Heart left ventricle (tissue), 16 donors: Measurements from ENCODE around the gene MAP9. TPM values are rescaled to one million over a fixed set of nuclear protein-coding genes. Genes with fewer than 3 reads are reported as not detected.

Experiments
- ATAC-seq, 4 donors: fragments of 200-7000 bp; cut with Tn5 transposase; one replicate each; pipeline ENCODE4 v1.9.1; 2020 to 2022; ENCODE audit warnings: moderate library complexity in 4 of 4, mild to moderate bottlenecking in 3 of 4, moderate number of reproducible peaks in 1 of 4
- DNase-seq, 5 donors: peaks; one replicate each; pipeline ENCODE4 v3.0.0-alpha.2; 2020
- H3K27ac ChIP-seq, 12 donors: fragments of 200-600 bp; sonication (generic) in 4 of 12; one replicate each; pipeline versions ENCODE4 v1.5.0 to v1.8.0; 2016 to 2022; ENCODE audit warnings: mild to moderate bottlenecking in 2 of 12
- H3K27me3 ChIP-seq, 9 donors: fragments of 200-600 bp; sonication (generic) in 2 of 9; one replicate each; pipeline versions ENCODE4 v1.5.1 to v1.8.0; 2016 to 2022; ENCODE audit warnings: mild to moderate bottlenecking in 3 of 9
- H3K36me3 ChIP-seq, 9 donors: fragments of 200-600 bp; sonication (generic) in 2 of 9; one replicate each; pipeline versions ENCODE4 v1.5.0 to v1.8.0; 2018 to 2022; ENCODE audit warnings: mild to moderate bottlenecking in 2 of 9
- H3K4me1 ChIP-seq, 12 donors: fragments of 200-600 bp; sonication (generic) in 4 of 12; one replicate each; pipeline versions ENCODE4 v1.5.0 to v1.8.0; 2016 to 2022; ENCODE audit warnings: mild to moderate bottlenecking in 3 of 12
- H3K4me3 ChIP-seq, 12 donors: fragments of 200-600 bp; sonication (generic) in 4 of 12; one replicate each; pipeline versions ENCODE4 v1.5.0 to v1.8.0; 2017 to 2022; ENCODE audit warnings: mild to moderate bottlenecking in 9 of 12, moderate library complexity in 4 of 12
- H3K9me3 ChIP-seq, 12 donors: fragments of 200-600 bp; sonication (generic) in 4 of 12; one replicate each; pipeline versions ENCODE4 v1.5.0 to v1.8.0; 2016 to 2022; ENCODE audit warnings: mild to moderate bottlenecking in 1 of 12
- POLR2A ChIP-seq, 2 donors: fragments of 450-650 bp; IDR thresholded peaks; one replicate each; pipeline ENCODE4 v1.6.1; 2017; ENCODE audit warnings: antibody characterized with exemption in 2 of 2, mild to moderate bottlenecking in 2 of 2, moderate library complexity in 2 of 2
- WGBS, 4 donors: extraction: QIAGEN DNeasy Blood & Tissue Kit in 2 of 4; methylation state at CpG; one replicate each; pipeline versions ENCODE4 v1.1.5 to v1.1.7; 2013 to 2018; 5-methylcytosine and 5-hydroxymethylcytosine counted together
- intact Hi-C, 10 donors: fragments of 100-400 bp; cut with DNase I; formaldehyde crosslinking; loops; one replicate each; pipeline versions ENCODE4 v1.11.1 to v1.14.2; 2022
- polyA plus RNA-seq, 2 donors: library from polyadenylated mRNA; stranded (reverse); fragments of 200-250 nt; gene quantifications; one replicate each; pipeline ENCODE4 v1.2.3, GENCODE V29; 2013
- total RNA-seq, 9 donors: library from RNA; depleted of rRNA in 2 of 9; stranded (reverse); fragments of >200 nt in 2 of 9; fragmentation: NEBNext Ultra II Directional in 3 of 9; extraction: Animal tissue kit (Norgen Biotek cat#: 25700) in 3 of 9; gene quantifications; one replicate each; pipeline versions ENCODE4 v1.1.0 to v1.2.4, GENCODE V29; 2016 to 2023
- TF ChIP-seq, protein P1 (sequence below), 12 donors: fragments of 200-600 bp; sonication (generic) in 4 of 12; IDR thresholded peaks; one replicate each; pipeline versions ENCODE4 v1.5.0 to v1.8.0; 2018 to 2022; ENCODE audit warnings: antibody characterized with exemption in 12 of 12, mild to moderate bottlenecking in 5 of 12
- donor health status: ischemic (EF 13 %, LVEDD 7.1; RV severe dilation, severe dysfunction).
- donor health status: healthy with polysubstance abuse.
- donor health status: DM: no; HTN: yes; CAD: no.
- donor health status: DM: no; HTN: no; CAD: no.
- donor health status: ischemic (EF 25% LVEDD 6.9; RV normal size, moderate dysfunction).
- donor health status: ischemic (EF 25% LVEDD 5.7; RV mildly dilated, moderate dysfunction).
- donor health status: healthy.
- donor health status: DM: yes; HTN: yes; CAD: no.
- donor health status: ischemic (EF 35%, LVEDD 5.7; RV mildly dilated, moderate dysfunction).
- donor health status: nonischemic (EF 11% LVEDD 7.7; RV severe dilation, severe dysfunction).
- donor health status: DM: yes; HTN: yes; CAD: no.
- donor health status: PGD.
- donor health status: ischemic (EF 29% LVEDD 5.4; RV normal size, mild dysfunction).
- donor health status: nonischemic (EF 23%, LVEDD 6.1; RV moderate dilation, normal function).

Gene MAP9
- total and polyA plus RNA-seq, 11 donors: 3.4 to 12.0 (median 7.4) TPM

DNA sequence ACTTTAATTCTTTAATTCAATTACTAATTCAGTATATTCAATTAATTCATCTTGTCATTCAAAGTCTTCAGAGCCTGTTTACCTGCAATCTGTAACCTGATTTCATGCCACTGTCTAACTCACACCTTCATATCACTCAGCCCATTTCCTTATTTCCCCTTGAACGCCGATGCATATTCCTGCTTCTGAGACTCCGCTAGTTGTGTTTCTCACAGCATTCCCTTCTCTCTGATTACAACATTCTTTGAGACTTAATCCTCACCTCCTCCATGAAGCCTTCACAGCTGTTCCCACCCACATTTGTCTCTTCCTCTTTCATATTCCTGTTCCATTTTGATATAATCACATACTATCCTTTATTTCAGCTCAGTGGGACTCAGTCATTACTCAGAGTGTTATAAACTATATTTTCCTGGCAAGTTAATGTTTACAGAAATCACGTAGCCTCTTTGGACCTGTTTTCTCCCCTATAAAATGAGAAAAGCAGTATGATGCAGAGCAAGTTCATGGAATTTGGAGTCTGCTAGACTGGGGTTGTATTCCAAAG is 69.0 kb downstream of the MAP9 start:
- DNase-seq: no peak
- TF ChIP-seq, protein P1, sequence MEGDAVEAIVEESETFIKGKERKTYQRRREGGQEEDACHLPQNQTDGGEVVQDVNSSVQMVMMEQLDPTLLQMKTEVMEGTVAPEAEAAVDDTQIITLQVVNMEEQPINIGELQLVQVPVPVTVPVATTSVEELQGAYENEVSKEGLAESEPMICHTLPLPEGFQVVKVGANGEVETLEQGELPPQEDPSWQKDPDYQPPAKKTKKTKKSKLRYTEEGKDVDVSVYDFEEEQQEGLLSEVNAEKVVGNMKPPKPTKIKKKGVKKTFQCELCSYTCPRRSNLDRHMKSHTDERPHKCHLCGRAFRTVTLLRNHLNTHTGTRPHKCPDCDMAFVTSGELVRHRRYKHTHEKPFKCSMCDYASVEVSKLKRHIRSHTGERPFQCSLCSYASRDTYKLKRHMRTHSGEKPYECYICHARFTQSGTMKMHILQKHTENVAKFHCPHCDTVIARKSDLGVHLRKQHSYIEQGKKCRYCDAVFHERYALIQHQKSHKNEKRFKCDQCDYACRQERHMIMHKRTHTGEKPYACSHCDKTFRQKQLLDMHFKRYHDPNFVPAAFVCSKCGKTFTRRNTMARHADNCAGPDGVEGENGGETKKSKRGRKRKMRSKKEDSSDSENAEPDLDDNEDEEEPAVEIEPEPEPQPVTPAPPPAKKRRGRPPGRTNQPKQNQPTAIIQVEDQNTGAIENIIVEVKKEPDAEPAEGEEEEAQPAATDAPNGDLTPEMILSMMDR (IDR thresholded peaks at IDR 0.05): no peak
- no peak for TF ChIP-seq POLR2A (IDR thresholded peaks at IDR 0.05)
- H3K4me1 ChIP-seq: no peaks in the 10 kb centered on the region
- 68 to 77% (median 72%) methylated on average over 4 of the region's 4 CpGs for WGBS, 4 donors
- no peaks in the 10 kb centered on the region for H3K36me3 ChIP-seq
- intact Hi-C loops: no loop called here
- no peaks in the 10 kb centered on the region for H3K9me3 ChIP-seq
- H3K27me3 ChIP-seq: no peaks in the 10 kb centered on the region
- no peak for ATAC-seq
- no peak overlapping the region for H3K4me3 ChIP-seq
- H3K27ac ChIP-seq: no peak overlapping the region

DNA sequence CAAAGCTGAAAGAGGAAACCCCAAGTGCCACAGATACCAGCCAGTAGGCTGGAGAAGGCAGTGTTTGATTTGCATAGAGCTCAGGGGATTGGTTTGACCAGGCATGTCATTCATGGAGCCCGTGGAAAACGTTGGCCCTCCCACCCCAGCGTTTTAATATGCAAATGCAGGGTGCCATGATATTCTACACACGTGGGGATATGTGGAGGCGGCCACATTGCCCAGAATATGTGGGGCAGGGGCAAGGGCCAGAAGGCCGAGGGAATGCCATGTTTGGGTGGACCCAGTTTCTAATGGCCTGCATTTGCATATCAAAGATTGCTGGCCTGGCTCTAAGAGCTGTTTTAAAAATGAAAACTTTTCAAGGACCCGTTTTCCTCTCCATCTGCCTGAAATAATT is 71.1 kb downstream of the MAP9 start:
- ATAC-seq (no peak), DNase-seq (no peak)
- Histone ChIP-seq H3K9me3 (no peaks in the 10 kb centered on the region), H3K36me3 (no peaks in the 10 kb centered on the region), H3K27me3 (no peaks in the 10 kb centered on the region), H3K4me3 (no peak overlapping the region), H3K27ac (no peak overlapping the region), H3K4me1 (no peaks in the 10 kb centered on the region)
- intact Hi-C loops: no loop called here
- TF ChIP-seq, protein P1 (IDR thresholded peaks at IDR 0.05): no peak
- TF ChIP-seq POLR2A (IDR thresholded peaks at IDR 0.05): no peak
- 65 to 77% (median 69%) methylated on average over 7 of the region's 7 CpGs for WGBS, 4 donors

DNA sequence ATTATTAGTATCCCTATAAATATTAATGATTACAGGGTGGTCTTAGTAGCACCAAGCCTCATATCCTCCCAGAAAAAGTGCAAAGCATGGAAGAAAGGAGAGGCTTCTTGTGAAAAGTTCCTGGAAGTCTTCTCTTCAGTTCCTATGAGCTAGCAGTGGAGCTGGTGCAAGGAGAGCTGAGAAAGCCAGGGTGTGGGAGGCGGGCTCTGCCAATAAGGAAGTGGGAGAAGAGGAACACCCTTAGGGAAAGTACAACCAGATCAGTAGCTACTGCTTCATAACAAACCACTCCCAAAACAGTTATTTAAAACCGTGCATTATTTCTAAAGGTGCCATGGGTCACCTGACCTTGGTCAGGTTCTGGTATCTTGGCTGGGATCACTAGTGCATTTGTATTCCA is 72.4 kb downstream of the MAP9 start:
- ATAC-seq: no peak
- 75 to 80% (median 78%) methylated on average over 2 of the region's 2 CpGs for WGBS, 4 donors
- TF ChIP-seq POLR2A (IDR thresholded peaks at IDR 0.05): no peak
- TF ChIP-seq, protein P1 (IDR thresholded peaks at IDR 0.05): no peak
- no peak for DNase-seq
- H3K4me1 ChIP-seq: no peaks in the 10 kb centered on the region
- no peaks in the 10 kb centered on the region for H3K9me3 ChIP-seq
- intact Hi-C loops: no loop called here
- no peaks in the 10 kb centered on the region for H3K27me3 ChIP-seq
- no peak overlapping the region for H3K4me3 ChIP-seq
- H3K36me3 ChIP-seq: no peaks in the 10 kb centered on the region
- H3K27ac ChIP-seq: no peak overlapping the region

DNA sequence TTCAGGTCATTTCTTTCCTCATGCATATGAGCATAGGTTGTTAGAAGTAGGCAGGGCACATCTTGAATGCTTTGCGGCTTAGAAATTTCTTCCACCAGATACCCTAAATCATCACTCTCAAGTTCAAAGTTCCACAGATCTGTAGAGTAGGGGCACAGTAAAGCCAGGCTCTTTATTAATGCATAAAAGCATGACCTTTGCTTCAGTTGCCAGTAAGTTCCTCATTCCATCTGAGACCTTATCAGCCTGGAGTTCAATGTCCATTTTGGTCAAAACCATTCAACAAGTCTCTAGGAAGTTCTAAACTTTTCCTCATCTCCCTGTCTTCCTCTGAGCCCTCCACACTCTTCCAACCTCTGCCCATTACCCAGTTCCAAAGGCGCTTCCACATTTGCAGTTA is 77.7 kb downstream of the MAP9 start:
- H3K9me3 ChIP-seq: peaks cover 0 to 6% (median 0%) of the 10 kb centered on the region in 12 donors
- H3K4me3 ChIP-seq: no peak overlapping the region
- H3K36me3 ChIP-seq: no peaks in the 10 kb centered on the region
- no peak for DNase-seq
- no peak overlapping the region for H3K27ac ChIP-seq
- no peaks in the 10 kb centered on the region for H3K27me3 ChIP-seq
- intact Hi-C loops: no loop called here
- TF ChIP-seq, protein P1 (IDR thresholded peaks at IDR 0.05): no peak
- no peak for TF ChIP-seq POLR2A (IDR thresholded peaks at IDR 0.05)
- ATAC-seq: no peak
- 88 to 95% (median 91%) methylated on average over 2 of the region's 2 CpGs for WGBS, 4 donors
- H3K4me1 ChIP-seq: no peaks in the 10 kb centered on the region

Other genes starting within 250 kb of the MAP9 start
- not detected for gene NPY2R, start 168.3 kb downstream of the MAP9 start, total RNA-seq
- not detected for gene NPY2R, start 168.3 kb downstream of the MAP9 start, polyA plus RNA-seq